IMR-90 (cell line): ENCODE data around the gene HSD17B11. TPM values are rescaled to one million over a fixed set of nuclear protein-coding genes. Genes with fewer than 3 reads are reported as not detected.

Experiments
- ATAC-seq: fragments of 200-7000 bp; cut with Tn5 transposase; 2 replicates; pipeline ENCODE4 v1.9.1; 2020; ENCODE audit warnings: low read depth, mild to moderate bottlenecking, moderate library complexity
- BruUV-seq: library from RNA; stranded (reverse); fragments of 400-500 nt; replicated peaks from 2 replicates; lab custom pipeline; 2021; lab: Mats Ljungman, UMichigan
- CTCF ChIA-PET: fragments of 300-600 bp; formaldehyde crosslinking; extraction: SDS; loops from one replicate; lab custom pipeline; 2021; ENCODE audit warnings: antibody characterized with exemption; lab: Yijun Ruan, JAX
- POLR2A ChIA-PET: fragments of 300-600 bp; sonication (Branson Sonifier 250); formaldehyde crosslinking; loops from one replicate; lab custom pipeline; 2022; ENCODE audit warnings: antibody characterized with exemption; ENCODE audit not compliant: unreplicated experiment; lab: Charles Lee
- DNase-seq: peaks from one replicate; pipeline ENCODE4 v3.0.0; 2013
- H2AFZ ChIP-seq: replicated peaks from 2 replicates; pipeline ENCODE3; 2013; ENCODE audit warnings: low read length, mild to moderate bottlenecking; ENCODE audit not compliant: poor library complexity
- H2AK5ac ChIP-seq: 2 replicates; pipeline ENCODE4 v1.6.1; 2013; ENCODE audit warnings: low read depth, low read length, inconsistent platforms
- H2AK9ac ChIP-seq: replicated peaks from 2 replicates; pipeline ENCODE3; 2013; ENCODE audit warnings: mild to moderate bottlenecking, low read depth, low read length, moderate library complexity; ENCODE audit not compliant: poor library complexity
- H2BK120ac ChIP-seq: 2 replicates; pipeline ENCODE4 v1.6.1; 2013; ENCODE audit warnings: low read depth, low read length, inconsistent platforms
- H2BK15ac ChIP-seq: 3 replicates; pipeline ENCODE4 v1.6.1; 2013; ENCODE audit warnings: low read depth, low read length, inconsistent platforms
- H2BK20ac ChIP-seq: 2 replicates; pipeline ENCODE4 v1.6.1; 2013; ENCODE audit warnings: low read depth, mild to moderate bottlenecking, inconsistent platforms, low read length, moderate library complexity
- H2BK5ac ChIP-seq: 2 replicates; pipeline ENCODE4 v1.6.1; 2013; ENCODE audit warnings: mild to moderate bottlenecking, low read depth, low read length, inconsistent platforms; ENCODE audit not compliant: poor library complexity, severe bottlenecking
- H3K14ac ChIP-seq: replicated peaks from 2 replicates; pipeline ENCODE4 v1.6.1; 2013; ENCODE audit warnings: low read depth, low read length, inconsistent platforms
- H3K18ac ChIP-seq: 2 replicates; pipeline ENCODE4 v1.6.1; 2013; ENCODE audit warnings: low read depth, low read length, control low read depth
- H3K23ac ChIP-seq: 2 replicates; pipeline ENCODE4 v1.6.1; 2013; ENCODE audit warnings: low read depth, low read length, inconsistent platforms
- H3K27ac ChIP-seq: 2 replicates; pipeline ENCODE4 v1.5.1; 2013; ENCODE audit warnings: mild to moderate bottlenecking, control low read depth, low read length; ENCODE audit not compliant: insufficient read depth
- H3K27me3 ChIP-seq: 2 replicates; pipeline ENCODE4 v1.6.1; 2013; ENCODE audit warnings: low read length; ENCODE audit not compliant: control insufficient read depth, insufficient read depth
- H3K36me3 ChIP-seq: 2 replicates; pipeline ENCODE4 v1.6.1; 2013; ENCODE audit warnings: low read length, mixed read lengths; ENCODE audit not compliant: control insufficient read depth, insufficient read depth
- H3K4ac ChIP-seq: 2 replicates; pipeline ENCODE4 v1.6.1; 2013; ENCODE audit warnings: low read depth, low read length, inconsistent platforms
- H3K4me1 ChIP-seq: 2 replicates; pipeline ENCODE4 v1.6.1; 2013; ENCODE audit warnings: low read length, mixed read lengths; ENCODE audit not compliant: control insufficient read depth, insufficient read depth
- H3K4me2 ChIP-seq: 2 replicates; pipeline ENCODE4 v1.6.1; 2013; ENCODE audit warnings: low read depth, mild to moderate bottlenecking, control low read depth, low read length, moderate library complexity
- H3K4me3 ChIP-seq: 2 replicates; pipeline ENCODE4 v1.5.1; 2013; ENCODE audit warnings: low read depth, mild to moderate bottlenecking, control low read depth, low read length, moderate library complexity; ENCODE audit not compliant: insufficient read depth
- H3K56ac ChIP-seq: 2 replicates; pipeline ENCODE4 v1.6.1; 2013; ENCODE audit warnings: low read length, inconsistent platforms; ENCODE audit not compliant: insufficient read depth; ENCODE audit errors: extremely low read depth
- H3K79me1 ChIP-seq, 2 experiments: 2 replicates each; pipeline ENCODE4 v1.6.1; 2013; ENCODE audit warnings: low read length in 2 of 2, inconsistent platforms in 1 of 2, low read depth in 1 of 2
- H3K9ac ChIP-seq: 2 replicates; pipeline ENCODE4 v1.6.1; 2013; ENCODE audit warnings: low read depth, low read length, control low read depth
- H3K9me1 ChIP-seq: 2 replicates; pipeline ENCODE4 v1.6.1; 2013; ENCODE audit warnings: low read length, inconsistent platforms; ENCODE audit not compliant: insufficient read depth
- H3K9me3 ChIP-seq: 2 replicates; pipeline ENCODE4 v1.6.1; 2013; ENCODE audit warnings: low read length; ENCODE audit not compliant: control insufficient read depth, insufficient read depth
- H4K20me1 ChIP-seq: 2 replicates; pipeline ENCODE4 v1.6.1; 2013; ENCODE audit warnings: low read length, inconsistent platforms; ENCODE audit not compliant: insufficient read depth
- H4K5ac ChIP-seq: 2 replicates; pipeline ENCODE4 v1.6.1; 2013; ENCODE audit warnings: mild to moderate bottlenecking, low read depth, low read length, control low read depth
- H4K8ac ChIP-seq, 2 experiments: 2 replicates each; pipeline ENCODE4 v1.6.1; 2013; ENCODE audit warnings: low read depth in 2 of 2, low read length in 2 of 2, control low read depth in 1 of 2, inconsistent platforms in 1 of 2
- H4K91ac ChIP-seq: 2 replicates; pipeline ENCODE4 v1.6.1; 2013; ENCODE audit warnings: low read depth, low read length, inconsistent platforms; ENCODE audit not compliant: insufficient read depth
- CEBPB ChIP-seq: IDR thresholded peaks from 2 replicates; pipeline ENCODE4 v1.6.1; 2012; ENCODE audit warnings: low read depth, low read length, improper control_type of control experiment
- POLR2A ChIP-seq: IDR thresholded peaks from 2 replicates; pipeline ENCODE4 v1.6.1; 2012; ENCODE audit warnings: mild to moderate bottlenecking, low read depth, low read length
- RFX5 ChIP-seq: IDR thresholded peaks from 2 replicates; pipeline ENCODE4 v1.8.0; 2012; ENCODE audit warnings: low read depth, mild to moderate bottlenecking, low read length, moderate library complexity
- WGBS, 2 experiments: methylation state at CpG; one replicate each; pipeline versions ENCODE4 v1.1.5 to v1.1.7; 2013; ENCODE audit warnings: missing lambda C conversion rate in 2 of 2; ENCODE audit not compliant: insufficient read length in 1 of 2; ENCODE audit errors: extremely low coverage in 2 of 2; 5-methylcytosine and 5-hydroxymethylcytosine counted together
- dilution Hi-C: fragments of 300-500 bp; cut with HindIII; formaldehyde crosslinking; loops from one replicate; pipeline ENCODE4 v1.14.3; 2018; ENCODE audit warnings: low sequenced_read_pairs; ENCODE audit not compliant: unreplicated experiment
- in situ Hi-C: fragments of 300-500 bp; cut with MboI; formaldehyde crosslinking; loops from 3 replicates; pipeline ENCODE4 v1.14.3; 2019; ENCODE audit warnings: low sequenced_read_pairs, inconsistent platforms, mixed read lengths
- intact Hi-C: fragments of 100-400 bp; cut with micrococcal nuclease; formaldehyde crosslinking; loops from 2 replicates; pipeline ENCODE4 v1.10.0; 2022
- polyA plus RNA-seq, 3 experiments: library from polyadenylated mRNA; depleted of rRNA; stranded (reverse); fragments of >200 nt; gene quantifications; 2 replicates each; pipeline ENCODE4 v1.2.3, GENCODE V29; 2012; ENCODE audit warnings: low replicate concordance in 1 of 3
- total RNA-seq: library from RNA; depleted of rRNA; stranded (reverse); fragments of >200 nt; gene quantifications from 2 replicates; pipeline ENCODE4 v1.2.3, GENCODE V29; 2012
- TF ChIP-seq, protein P1 (sequence below): fragments of 150-350 bp; IDR thresholded peaks from 2 replicates; pipeline ENCODE4 v1.6.1; 2017; ENCODE audit warnings: mild to moderate bottlenecking, antibody characterized with exemption, low read length, low read depth

HSD17B11 gene
- total and polyA plus RNA-seq, 2 of the 4 experiments (the other 2 are of a cell fraction) = 11.3 to 12.0 TPM

- H3K27ac ChIP-seq = no peak overlapping the region
- H2AK9ac ChIP-seq = no peak overlapping the region
- peak overlapping the region; percentile 88 for H3K4ac ChIP-seq
- TF ChIP-seq CEBPB (no peak), POLR2A (no peak), RFX5 (no peak)
- TF ChIP-seq, protein P1, sequence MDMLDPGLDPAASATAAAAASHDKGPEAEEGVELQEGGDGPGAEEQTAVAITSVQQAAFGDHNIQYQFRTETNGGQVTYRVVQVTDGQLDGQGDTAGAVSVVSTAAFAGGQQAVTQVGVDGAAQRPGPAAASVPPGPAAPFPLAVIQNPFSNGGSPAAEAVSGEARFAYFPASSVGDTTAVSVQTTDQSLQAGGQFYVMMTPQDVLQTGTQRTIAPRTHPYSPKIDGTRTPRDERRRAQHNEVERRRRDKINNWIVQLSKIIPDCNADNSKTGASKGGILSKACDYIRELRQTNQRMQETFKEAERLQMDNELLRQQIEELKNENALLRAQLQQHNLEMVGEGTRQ = no peak
- ChIA-PET CTCF (interaction anchor here (1.7 kb wide), 1 partner anchor 48 kb away, joined by 6 read pairs; no protein-coding TSS in a partner anchor), POLR2A (interaction anchor here (1.9 kb wide), 1 partner anchor 33 kb away, joined by 8 read pairs; the partner anchor contains the start of gene HSD17B11)
- no peak overlapping the region for H2AFZ ChIP-seq
- H4K5ac ChIP-seq = no peak overlapping the region
- dilution Hi-C loops = no loop called here
- peak overlapping the region; percentile 33; the same call in 1 of the 3 replicates for H2BK15ac ChIP-seq
- no peaks in the 10 kb centered on the region for H3K36me3 ChIP-seq
- H3K23ac ChIP-seq = peak overlapping the region; percentile 66; the same call in 1 of the 2 replicates
- H4K91ac ChIP-seq = no peak overlapping the region
- peak overlapping the region; percentile 95 for H3K4me2 ChIP-seq
- no peaks in the 10 kb centered on the region; the same call in 1 of the 2 replicates for H3K9me1 ChIP-seq
- H4K20me1 ChIP-seq = no peaks in the 10 kb centered on the region; the same call in 1 of the 2 replicates
- no peak overlapping the region for H3K18ac ChIP-seq
- H3K9ac ChIP-seq = peak overlapping the region; percentile 95; the same call in 1 of the 2 replicates
- no peak overlapping the region for H2BK20ac ChIP-seq
- peaks cover 4% of the 10 kb centered on the region for H3K4me1 ChIP-seq
- H3K27me3 ChIP-seq = no peaks in the 10 kb centered on the region
- in situ Hi-C loops = no loop called here
- H2AK5ac ChIP-seq = peak overlapping the region; percentile 43; the same call in 1 of the 2 replicates
- H3K4me3 ChIP-seq = peak overlapping the region; percentile 64
- H4K8ac ChIP-seq = peak overlapping the region in 1 of 2 experiments; percentile 99; a peak in 1 of 4 replicates
- BruUV-seq = no TSS peak
- no peak overlapping the region for H2BK120ac ChIP-seq
- no peaks in the 10 kb centered on the region for H3K9me3 ChIP-seq
- ATAC-seq = no peak
- no peak overlapping the region; the same call in 1 of the 2 replicates for H3K56ac ChIP-seq
- intact Hi-C loops = loop anchor here (2.0 to 5.0 kb wide), 2 partner anchors 33 to 46 kb away; partner anchors contain the start of gene HSD17B11
- H2BK5ac ChIP-seq = peak overlapping the region; percentile 85
- 0 out of 2 replicates have a peak overlapping the region, but pooled peaks have one; percentile 53 for H3K14ac ChIP-seq
- DNase-seq = no peak
- peaks cover 16 to 41% of the 10 kb centered on the region in 2 experiments for H3K79me1 ChIP-seq
- WGBS, 2 experiments = no CpG with 5 or more reads among the region's 3 CpGs
Measured at GRCh38 chr4:87423317-87424098, 32.5 kb upstream of the HSD17B11 start.
